Neuron (in vitro differentiated cells): ENCODE results near the gene SLC23A1.
"Not testable (repeated sequence)": the region's sequence is repeated elsewhere in the genome, so short reads cannot be mapped to it uniquely, and the experiment has no call there.

Source experiments
- H2AFZ ChIP-seq: one replicate; pipeline ENCODE4 v1.6.1; 2013; ENCODE audit warnings: low read depth, mild to moderate bottlenecking, inconsistent platforms, low read length, moderate library complexity
- H3K27me3 ChIP-seq: one replicate; pipeline ENCODE4 v1.6.1; 2013; ENCODE audit warnings: low read length; ENCODE audit not compliant: insufficient read depth
- H3K36me3 ChIP-seq: one replicate; pipeline ENCODE4 v1.6.1; 2013; ENCODE audit warnings: low read length; ENCODE audit not compliant: insufficient read depth
- H3K4me1 ChIP-seq: one replicate; pipeline ENCODE4 v1.6.1; 2013; ENCODE audit warnings: low read length; ENCODE audit not compliant: insufficient read depth
- H3K4me3 ChIP-seq: 2 replicates; pipeline ENCODE4 v1.5.1; 2013; ENCODE audit warnings: mild to moderate bottlenecking, low read length, moderate library complexity
- H3K9me3 ChIP-seq: one replicate; pipeline ENCODE4 v1.6.1; 2013; ENCODE audit warnings: low read length

SLC23A1 gene

GRCh38 chr5:139361835-139362429, 21.2 kb downstream of the SLC23A1 start:
- H2AFZ ChIP-seq = no peak overlapping the region
- H3K4me3 ChIP-seq = no peak overlapping the region
- no peaks in the 10 kb centered on the region for H3K9me3 ChIP-seq
- H3K36me3 ChIP-seq = peaks cover 54% of the 10 kb centered on the region
- no peaks in the 10 kb centered on the region for H3K4me1 ChIP-seq
- H3K27me3 ChIP-seq = no peaks in the 10 kb centered on the region

- no peaks in the 10 kb centered on the region for H3K4me1 ChIP-seq
- H3K4me3 ChIP-seq = no peak overlapping the region
- H3K27me3 ChIP-seq = no peaks in the 10 kb centered on the region
- no peaks in the 10 kb centered on the region for H3K9me3 ChIP-seq
- peaks cover 40% of the 10 kb centered on the region for H3K36me3 ChIP-seq
- H2AFZ ChIP-seq = no peak overlapping the region
Measured at GRCh38 chr5:139360384-139360783, 22.7 kb downstream of the SLC23A1 start.

GRCh38 chr5:139358064-139358463, 25.0 kb downstream of the SLC23A1 start:
- Histone ChIP-seq H3K36me3 (peaks cover 33% of the 10 kb centered on the region), H3K4me3 (no peak overlapping the region), H3K9me3 (peaks cover 6% of the 10 kb centered on the region), H2AFZ (no peak overlapping the region), H3K4me1 (no peaks in the 10 kb centered on the region), H3K27me3 (no peaks in the 10 kb centered on the region)

GRCh38 chr5:139355900-139356299, 27.2 kb downstream of the SLC23A1 start:
- not testable (repeated sequence) for H3K9me3 ChIP-seq, H3K27me3 ChIP-seq, H3K4me3 ChIP-seq, H2AFZ ChIP-seq, H3K4me1 ChIP-seq
- peaks cover 37% of the 10 kb centered on the region for H3K36me3 ChIP-seq

GRCh38 chr5:139354186-139354585, 28.9 kb downstream of the SLC23A1 start:
- no peak overlapping the region for H3K4me3 ChIP-seq
- peaks cover 7% of the 10 kb centered on the region for H3K9me3 ChIP-seq
- no peaks in the 10 kb centered on the region for H3K27me3 ChIP-seq
- no peak overlapping the region for H2AFZ ChIP-seq
- peaks cover 32% of the 10 kb centered on the region for H3K36me3 ChIP-seq
- no peaks in the 10 kb centered on the region for H3K4me1 ChIP-seq

- not testable (repeated sequence) for H3K4me3 ChIP-seq, H2AFZ ChIP-seq, H3K27me3 ChIP-seq, H3K9me3 ChIP-seq
- H3K36me3 ChIP-seq = peaks cover 22% of the 10 kb centered on the region
- H3K4me1 ChIP-seq = peaks cover 15% of the 10 kb centered on the region
Measured at GRCh38 chr5:139347863-139348262, 35.2 kb downstream of the SLC23A1 start.

GRCh38 chr5:139345442-139345841, 37.7 kb downstream of the SLC23A1 start:
- not testable (repeated sequence) for H3K9me3 ChIP-seq, H2AFZ ChIP-seq, H3K4me3 ChIP-seq, H3K27me3 ChIP-seq
- H3K36me3 ChIP-seq = peaks cover 16% of the 10 kb centered on the region
- H3K4me1 ChIP-seq = peaks cover 22% of the 10 kb centered on the region

- Histone ChIP-seq H3K36me3 (peaks cover 16% of the 10 kb centered on the region), H2AFZ (no peak overlapping the region), H3K9me3 (peaks cover 2% of the 10 kb centered on the region), H3K27me3 (no peaks in the 10 kb centered on the region), H3K4me3 (no peak overlapping the region), H3K4me1 (peaks cover 22% of the 10 kb centered on the region)
Measured at GRCh38 chr5:139344177-139344576, 38.9 kb downstream of the SLC23A1 start.

- Histone ChIP-seq H2AFZ (no peak overlapping the region), H3K36me3 (peaks cover 16% of the 10 kb centered on the region), H3K27me3 (no peaks in the 10 kb centered on the region), H3K4me1 (peaks cover 22% of the 10 kb centered on the region), H3K4me3 (peak overlapping the region; percentile 86), H3K9me3 (peaks cover 2% of the 10 kb centered on the region)
Measured at GRCh38 chr5:139343476-139343875, 39.6 kb downstream of the SLC23A1 start.

- Histone ChIP-seq H3K9me3 (peaks cover 2% of the 10 kb centered on the region), H3K4me1 (peaks cover 22% of the 10 kb centered on the region), H3K27me3 (no peaks in the 10 kb centered on the region), H3K36me3 (peaks cover 16% of the 10 kb centered on the region), H3K4me3 (peak overlapping the region; percentile 86), H2AFZ (no peak overlapping the region)
Measured at GRCh38 chr5:139342423-139342723, 40.7 kb downstream of the SLC23A1 start.

GRCh38 chr5:139341689-139342422, 41.2 kb downstream of the SLC23A1 start, which contains the start of gene PAIP2:
Gene PAIP2, plus strand, starts transcription at chr5:139341854. Its CDS starts 21,931 bp downstream, at chr5:139363785.
- Histone ChIP-seq H3K9me3 (peaks cover 2% of the 10 kb centered on the region), H2AFZ (peak within 1 kb of the TSS; percentile 33), H3K36me3 (peaks cover 16% of the 10 kb centered on the region), H3K27me3 (no peaks in the 10 kb centered on the region), H3K4me3 (peak within 1 kb of the TSS; percentile 86), H3K4me1 (peaks cover 22% of the 10 kb centered on the region)

GRCh38 chr5:139341187-139341688, 41.9 kb downstream of the SLC23A1 start:
- peaks cover 22% of the 10 kb centered on the region for H3K4me1 ChIP-seq
- no peaks in the 10 kb centered on the region for H3K27me3 ChIP-seq
- H3K36me3 ChIP-seq = peaks cover 14% of the 10 kb centered on the region
- H3K9me3 ChIP-seq = no peaks in the 10 kb centered on the region
- peak overlapping the region; percentile 86 for H3K4me3 ChIP-seq
- H2AFZ ChIP-seq = peak overlapping the region; percentile 33

- no peak overlapping the region for H2AFZ ChIP-seq
- H3K36me3 ChIP-seq = peaks cover 10% of the 10 kb centered on the region
- peaks cover 22% of the 10 kb centered on the region for H3K4me1 ChIP-seq
- no peaks in the 10 kb centered on the region for H3K9me3 ChIP-seq
- no peak overlapping the region for H3K4me3 ChIP-seq
- no peaks in the 10 kb centered on the region for H3K27me3 ChIP-seq
Measured at GRCh38 chr5:139340051-139340450, 43.0 kb downstream of the SLC23A1 start.
